Smooth muscle cell (in vitro differentiated cells): ENCODE measurements around the gene RGS6. TPM values are rescaled to one million over a fixed set of nuclear protein-coding genes. Genes with fewer than 3 reads are reported as not detected.

Experiments used
- DNase-seq: peaks from one replicate; lab custom pipeline; 2025; ENCODE audit not compliant: unreplicated experiment; lab: John Stamatoyannopoulos, UW
- H2AFZ ChIP-seq: fragments of 200-600 bp; sonication (generic); 2 replicates; pipeline ENCODE4 v1.6.0; 2016; ENCODE audit warnings: antibody characterized with exemption, low read depth, mild to moderate bottlenecking
- H3F3A ChIP-seq: fragments of 200-600 bp; sonication (generic); 2 replicates; pipeline ENCODE4 v1.6.0; 2017; ENCODE audit warnings: antibody characterized with exemption, low read depth
- H3K27ac ChIP-seq: fragments of 200-600 bp; sonication (generic); 2 replicates; pipeline ENCODE4 v1.5.1; 2016; ENCODE audit warnings: low read depth, mild to moderate bottlenecking
- H3K27me3 ChIP-seq: fragments of 200-600 bp; sonication (generic); 2 replicates; pipeline ENCODE4 v1.6.1; 2016; ENCODE audit warnings: low read depth, mild to moderate bottlenecking
- H3K36me3 ChIP-seq: fragments of 200-600 bp; sonication (generic); 2 replicates; pipeline ENCODE4 v1.5.1; 2016; ENCODE audit warnings: low read depth
- H3K4me1 ChIP-seq: fragments of 200-600 bp; sonication (generic); 2 replicates; pipeline ENCODE4 v1.5.1; 2016; ENCODE audit warnings: low read depth
- H3K4me2 ChIP-seq: fragments of 200-600 bp; sonication (generic); 2 replicates; pipeline ENCODE4 v1.6.0; 2016; ENCODE audit warnings: mild to moderate bottlenecking
- H3K4me3 ChIP-seq: fragments of 200-600 bp; sonication (generic); 2 replicates; pipeline ENCODE4 v1.5.1; 2016; ENCODE audit warnings: mild to moderate bottlenecking
- H3K79me2 ChIP-seq: fragments of 200-600 bp; sonication (generic); 2 replicates; pipeline ENCODE4 v1.6.0; 2016; ENCODE audit warnings: low read depth, mild to moderate bottlenecking
- H3K9ac ChIP-seq: fragments of 200-600 bp; sonication (generic); 2 replicates; pipeline ENCODE4 v1.6.0; 2016; ENCODE audit warnings: low read depth
- H3K9me3 ChIP-seq: fragments of 200-600 bp; sonication (generic); replicated peaks from 2 replicates; pipeline ENCODE4 v1.5.1; 2016; ENCODE audit warnings: low read depth
- H4K20me1 ChIP-seq: fragments of 200-600 bp; sonication (generic); 2 replicates; pipeline ENCODE4 v1.6.0; 2016; ENCODE audit warnings: low read depth
- CTCF ChIP-seq: fragments of 200-600 bp; sonication (generic); IDR thresholded peaks from 2 replicates; pipeline ENCODE4 v1.5.1; 2017; ENCODE audit warnings: borderline replicate concordance, mild to moderate bottlenecking, antibody characterized with exemption; ENCODE audit not compliant: insufficient read depth, poor library complexity, severe bottlenecking
- WGBS: methylation state at CpG from one replicate; pipeline ENCODE4 v1.1.7; 2016; ENCODE audit warnings: low lambda C conversion rate; 5-methylcytosine and 5-hydroxymethylcytosine counted together
- polyA plus RNA-seq: library from polyadenylated mRNA; unstranded; fragments of >200 nt; fragmentation: Nextera tagmentation; extraction: Ambion mirVana; gene quantifications from 2 replicates; pipeline ENCODE4 v1.2.1, GENCODE V29; 2016
- total RNA-seq: library from RNA; depleted of rRNA; stranded (reverse); fragments of >200 nt; gene quantifications from 2 replicates; pipeline ENCODE4 v1.2.3, GENCODE V29; 2014

The RGS6 gene
- total and polyA plus RNA-seq, 2 experiments from 2014 or later, result 0.40 TPM; not detected in 1

DNA sequence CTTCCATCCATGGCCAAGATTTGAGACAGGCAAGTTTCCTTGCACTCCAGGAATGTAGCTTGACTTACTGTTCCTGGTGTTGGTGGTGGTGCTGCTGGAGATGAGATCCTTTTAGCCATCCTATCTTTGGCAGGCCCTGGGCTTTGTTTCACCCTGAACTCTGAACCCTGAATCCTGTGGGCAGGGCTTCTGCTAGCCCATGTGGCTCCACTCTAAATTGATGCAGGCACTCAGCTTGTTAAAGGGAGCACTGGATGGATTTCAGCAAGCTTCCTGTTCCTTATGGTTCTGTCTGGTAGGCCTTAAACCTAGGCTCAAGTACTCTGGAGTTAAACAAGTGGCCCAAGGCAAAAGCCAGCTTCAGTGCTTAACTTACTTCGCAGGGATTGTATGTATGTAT, 138.2 kb downstream of the RGS6 start:
- no peak overlapping the region for H3K4me2 ChIP-seq
- H3K9ac ChIP-seq, result no peak overlapping the region
- no peak for DNase-seq
- no peaks in the 10 kb centered on the region for H3F3A ChIP-seq
- no peak overlapping the region for H3K27ac ChIP-seq
- WGBS, result 81% methylated on average over 1 of the region's 1 CpG
- H2AFZ ChIP-seq, result no peak overlapping the region
- no peaks in the 10 kb centered on the region for H3K36me3 ChIP-seq
- H3K27me3 ChIP-seq, result no peaks in the 10 kb centered on the region
- no peak for TF ChIP-seq CTCF
- no peaks in the 10 kb centered on the region for H4K20me1 ChIP-seq
- H3K4me3 ChIP-seq, result no peak overlapping the region
- no peaks in the 10 kb centered on the region for H3K9me3 ChIP-seq
- no peaks in the 10 kb centered on the region for H3K79me2 ChIP-seq
- H3K4me1 ChIP-seq, result peaks cover under 1% of the 10 kb centered on the region

DNA sequence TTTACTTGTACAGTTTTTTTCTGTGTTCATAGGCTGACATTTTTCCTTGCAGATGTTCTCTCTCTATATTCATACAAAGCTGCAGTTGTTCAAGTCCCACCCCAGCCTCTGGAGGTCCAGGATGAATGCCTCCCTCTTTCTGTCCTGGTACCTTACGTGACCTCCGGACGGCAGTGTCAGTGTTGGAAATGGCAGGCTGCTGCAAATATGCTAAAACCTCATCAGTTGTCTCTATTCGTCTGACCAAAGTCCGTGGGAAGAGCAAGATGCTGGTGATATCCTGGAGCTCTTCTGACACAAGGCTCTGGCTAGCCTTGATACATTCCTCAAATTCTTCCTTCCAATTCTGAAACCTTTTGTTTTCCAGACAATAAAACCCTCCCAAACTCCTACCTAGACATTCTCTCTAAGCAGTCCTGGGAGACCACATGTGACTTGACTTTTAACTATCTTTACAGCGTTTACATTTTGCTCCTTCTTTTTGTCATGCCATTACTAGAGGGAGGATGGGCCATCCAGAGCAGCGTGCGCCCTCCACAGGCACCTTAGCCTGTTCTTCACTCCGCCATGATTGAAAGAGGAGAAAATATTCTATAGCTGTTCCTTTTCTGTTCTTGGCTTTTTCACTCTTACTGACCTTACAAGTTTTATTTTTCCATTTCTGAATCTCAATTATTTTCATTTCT, 143.6 kb downstream of the RGS6 start:
- 59% methylated on average over 9 of the region's 9 CpGs for WGBS
- TF ChIP-seq CTCF, result no peak

DNA sequence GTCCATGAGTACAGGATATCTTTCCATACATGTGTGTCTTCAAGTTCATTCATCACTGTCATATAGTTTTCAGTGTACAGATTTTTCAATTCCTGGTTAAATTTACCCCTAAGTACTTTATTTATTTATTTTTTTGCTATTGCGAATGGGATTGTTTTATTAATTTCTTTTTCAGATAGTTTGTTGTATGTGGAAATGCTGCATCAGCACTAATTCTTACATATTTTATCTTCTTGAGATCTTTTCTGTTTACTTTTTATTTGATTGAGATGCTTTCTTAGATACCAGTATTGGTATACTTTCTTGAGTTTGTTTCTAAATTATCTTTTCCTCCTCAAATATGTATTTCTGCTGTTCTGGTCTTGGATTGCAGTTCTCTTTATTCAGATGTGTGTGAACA, 148.9 kb downstream of the RGS6 start:
- 89% methylated on average over 1 of the region's 1 CpG for WGBS
- Histone ChIP-seq H3K27ac (no peak overlapping the region), H3K4me3 (no peak overlapping the region), H3K9me3 (no peaks in the 10 kb centered on the region), H3K27me3 (no peaks in the 10 kb centered on the region), H2AFZ (no peak overlapping the region), H4K20me1 (no peaks in the 10 kb centered on the region), H3K4me1 (peaks cover 1% of the 10 kb centered on the region), H3K4me2 (no peak overlapping the region), H3K79me2 (no peaks in the 10 kb centered on the region), H3K36me3 (no peaks in the 10 kb centered on the region), H3K9ac (no peak overlapping the region), H3F3A (no peaks in the 10 kb centered on the region)
- no peak for DNase-seq
- no peak for TF ChIP-seq CTCF

More for the DNA sequence above, 143.6 kb downstream of the RGS6 start:
- Histone ChIP-seq H3K4me1 (peaks cover 9% of the 10 kb centered on the region), H3K79me2 (no peaks in the 10 kb centered on the region), H3F3A (no peaks in the 10 kb centered on the region), H3K27me3 (no peaks in the 10 kb centered on the region), H3K4me2 (no peak overlapping the region), H3K9me3 (no peaks in the 10 kb centered on the region), H2AFZ (peak overlapping the region; percentile 29), H3K4me3 (no peak overlapping the region), H3K27ac (no peak overlapping the region), H3K36me3 (no peaks in the 10 kb centered on the region), H4K20me1 (no peaks in the 10 kb centered on the region), H3K9ac (no peak overlapping the region)
- no peak for DNase-seq

- Histone ChIP-seq H3K27ac (no peak overlapping the region), H3K9me3 (no peaks in the 10 kb centered on the region), H3K79me2 (no peaks in the 10 kb centered on the region), H4K20me1 (no peaks in the 10 kb centered on the region), H3F3A (no peaks in the 10 kb centered on the region), H3K4me3 (no peak overlapping the region), H3K36me3 (no peaks in the 10 kb centered on the region), H2AFZ (no peak overlapping the region), H3K4me1 (no peaks in the 10 kb centered on the region), H3K27me3 (no peaks in the 10 kb centered on the region), H3K4me2 (no peak overlapping the region), H3K9ac (no peak overlapping the region)
- 93% methylated on average over 8 of the region's 8 CpGs for WGBS
- no peak for TF ChIP-seq CTCF
- no peak for DNase-seq
Observed at GRCh38 chr14:72084935-72085334, 152.7 kb downstream of the RGS6 start.
